H9 (cell line): ENCODE results near the gene LRR1. TPM values are rescaled to one million over a fixed set of nuclear protein-coding genes. Genes with fewer than 3 reads are reported as not detected.
"Not testable (repeated sequence)": the region's sequence is repeated elsewhere in the genome, so short reads cannot be mapped to it uniquely, and the experiment has no call there.

Source experiments
- DNase-seq: peaks from one replicate; pipeline ENCODE4 v3.0.0-alpha.2; 2017
- H2AFZ ChIP-seq: one replicate; pipeline ENCODE4 v1.6.1; 2013; ENCODE audit warnings: mild to moderate bottlenecking, low read length, control low read depth, moderate library complexity
- H2AK5ac ChIP-seq: 2 replicates; pipeline ENCODE4 v1.6.1; 2013; ENCODE audit warnings: low read length, control low read depth, mixed read lengths; ENCODE audit not compliant: insufficient read length
- H2BK120ac ChIP-seq: one replicate; pipeline ENCODE4 v1.6.1; 2013; ENCODE audit warnings: low read depth, mild to moderate bottlenecking, low read length, control low read depth, inconsistent platforms; ENCODE audit not compliant: poor library complexity, severe bottlenecking
- H2BK12ac ChIP-seq: 2 replicates; pipeline ENCODE4 v1.6.1; 2013; ENCODE audit warnings: low read length, control low read depth, mixed read lengths, low read depth; ENCODE audit not compliant: insufficient read length
- H2BK15ac ChIP-seq: 2 replicates; pipeline ENCODE4 v1.6.1; 2013; ENCODE audit warnings: low read depth, low read length, control low read depth
- H2BK20ac ChIP-seq: one replicate; pipeline ENCODE4 v1.6.1; 2013; ENCODE audit warnings: low read depth, mild to moderate bottlenecking, low read length, control low read depth, inconsistent platforms; ENCODE audit not compliant: poor library complexity, severe bottlenecking
- H2BK5ac ChIP-seq: 2 replicates; pipeline ENCODE4 v1.6.1; 2013; ENCODE audit warnings: low read length, control low read depth, mixed read lengths; ENCODE audit not compliant: insufficient read length
- H3K14ac ChIP-seq: 2 replicates; pipeline ENCODE4 v1.6.1; 2013; ENCODE audit warnings: low read length, control low read depth; ENCODE audit not compliant: insufficient read depth
- H3K18ac ChIP-seq: 2 replicates; pipeline ENCODE4 v1.6.1; 2013; ENCODE audit warnings: low read depth, mild to moderate bottlenecking, mixed read lengths, low read length, control low read depth; ENCODE audit not compliant: insufficient read length
- H3K23ac ChIP-seq: 2 replicates; pipeline ENCODE4 v1.6.1; 2013; ENCODE audit warnings: low read length, control low read depth, mixed read lengths, low read depth; ENCODE audit not compliant: insufficient read length
- H3K23me2 ChIP-seq: 2 replicates; pipeline ENCODE4 v1.6.1; 2013; ENCODE audit warnings: low read depth, mild to moderate bottlenecking, mixed read lengths, low read length, control low read depth; ENCODE audit not compliant: insufficient read length, poor library complexity, severe bottlenecking
- H3K27ac ChIP-seq: 2 replicates; pipeline ENCODE4 v1.5.1; 2013; ENCODE audit warnings: low read length, control low read depth, mixed read lengths, low read depth; ENCODE audit not compliant: insufficient read length
- H3K27me3 ChIP-seq: 2 replicates; pipeline ENCODE4 v1.6.1; 2013; ENCODE audit warnings: low read length, control low read depth, inconsistent platforms; ENCODE audit not compliant: insufficient read depth
- H3K4ac ChIP-seq: 2 replicates; pipeline ENCODE4 v1.6.1; 2013; ENCODE audit warnings: low read depth, mild to moderate bottlenecking, control low read depth, inconsistent platforms, low read length, moderate library complexity
- H3K4me1 ChIP-seq: 2 replicates; pipeline ENCODE4 v1.6.1; 2013; ENCODE audit warnings: low read length, control low read depth, inconsistent platforms; ENCODE audit not compliant: insufficient read depth
- H3K4me2 ChIP-seq: 2 replicates; pipeline ENCODE4 v1.6.1; 2013; ENCODE audit warnings: low read length, control low read depth, mixed read lengths; ENCODE audit not compliant: insufficient read length, insufficient read depth
- H3K56ac ChIP-seq: 2 replicates; pipeline ENCODE4 v1.6.1; 2013; ENCODE audit warnings: low read depth, mild to moderate bottlenecking, mixed read lengths, low read length, control low read depth; ENCODE audit not compliant: insufficient read length
- H3K79me1 ChIP-seq: 2 replicates; pipeline ENCODE4 v1.6.1; 2013; ENCODE audit warnings: low read depth, mild to moderate bottlenecking, moderate library complexity, low read length, control low read depth, inconsistent platforms; ENCODE audit not compliant: insufficient read depth, poor library complexity, severe bottlenecking
- H3K79me2 ChIP-seq: 2 replicates; pipeline ENCODE4 v1.6.1; 2013; ENCODE audit warnings: low read length, control low read depth, inconsistent platforms; ENCODE audit not compliant: insufficient read depth
- H3K9ac ChIP-seq: 2 replicates; pipeline ENCODE4 v1.6.1; 2013; ENCODE audit warnings: low read length, control low read depth, mixed read lengths; ENCODE audit not compliant: insufficient read length; ENCODE audit errors: extremely low read depth
- H3K9me3 ChIP-seq: one replicate; pipeline ENCODE4 v1.6.1; 2013; ENCODE audit warnings: low read depth, low read length, inconsistent platforms; ENCODE audit not compliant: control insufficient read depth
- H3T11ph ChIP-seq: one replicate; pipeline ENCODE4 v1.6.1; 2013; ENCODE audit warnings: mild to moderate bottlenecking, low read length, control low read depth, inconsistent platforms
- H4K20me1 ChIP-seq: one replicate; pipeline ENCODE4 v1.6.1; 2013; ENCODE audit not compliant: control insufficient read depth, insufficient read length, insufficient read depth
- H4K5ac ChIP-seq: 2 replicates; pipeline ENCODE4 v1.6.1; 2013; ENCODE audit warnings: low read depth, mild to moderate bottlenecking, mixed read lengths, low read length, control low read depth; ENCODE audit not compliant: insufficient read length
- H4K8ac ChIP-seq: replicated peaks from 2 replicates; pipeline ENCODE4 v1.6.1; 2013; ENCODE audit warnings: low read length, control low read depth, mixed read lengths, low read depth; ENCODE audit not compliant: insufficient read length
- H4K91ac ChIP-seq: 2 replicates; pipeline ENCODE4 v1.6.1; 2013; ENCODE audit warnings: low read depth, mild to moderate bottlenecking, moderate library complexity, mixed read lengths, low read length, control low read depth; ENCODE audit not compliant: insufficient read length
- H3K27ac Mint-ChIP-seq, 3 experiments: 2 replicates in 2 of 3; 3 replicates in 1 of 3; pipeline ENCODE4 v1.8.0; 2020 to 2021; ENCODE audit warnings: mixed read lengths in 3 of 3, mild to moderate bottlenecking in 1 of 3, moderate library complexity in 1 of 3
- H3K27me3 Mint-ChIP-seq: 2 replicates; pipeline ENCODE4 v1.8.0; 2021; ENCODE audit warnings: low read depth, mild to moderate bottlenecking, moderate library complexity, mixed read lengths
- H3K36me3 Mint-ChIP-seq, 3 experiments: 2 replicates in 2 of 3; 3 replicates in 1 of 3; pipeline ENCODE4 v1.8.0; 2020 to 2021; ENCODE audit warnings: low read depth in 3 of 3, mixed read lengths in 3 of 3; ENCODE audit not compliant: insufficient read depth in 1 of 3
- H3K4me1 Mint-ChIP-seq, 2 experiments: 2 replicates each; pipeline ENCODE4 v1.8.0; 2020; ENCODE audit warnings: mixed read lengths in 2 of 2
- H3K4me3 Mint-ChIP-seq, 2 experiments: 2 replicates in 1 of 2; 3 replicates in 1 of 2; pipeline ENCODE4 v1.8.0; 2020 to 2021; ENCODE audit warnings: mild to moderate bottlenecking in 2 of 2, mixed read lengths in 2 of 2, moderate library complexity in 1 of 2
- H3K9me3 Mint-ChIP-seq, 2 experiments: 2 replicates in 1 of 2; 3 replicates in 1 of 2; pipeline ENCODE4 v1.8.0; 2020; ENCODE audit warnings: mild to moderate bottlenecking in 2 of 2, mixed read lengths in 2 of 2, moderate library complexity in 1 of 2
- WGBS: extraction: QIAGEN DNeasy Blood & Tissue Kit; methylation state at CpG from one replicate; pipeline ENCODE4 v1.1.7; 2013; ENCODE audit warnings: missing lambda C conversion rate, low lambda C conversion rate, mixed read lengths; ENCODE audit not compliant: insufficient read length; ENCODE audit errors: extremely low coverage; 5-methylcytosine and 5-hydroxymethylcytosine counted together
- total RNA-seq: library from RNA; stranded (reverse); gene quantifications from 2 replicates; pipeline ENCODE4 v1.2.1, GENCODE V29; 2021
- TF ChIP-seq, protein P1 (sequence below): fragments of 200-600 bp; sonication (generic); conservative IDR thresholded peaks from 3 replicates; pipeline ENCODE4 v1.8.0; 2021; ENCODE audit warnings: antibody characterized with exemption, mild to moderate bottlenecking

LRR1 gene
- total RNA-seq, 1 experiment from 2014 or later, result 38.6 TPM

GRCh38 chr14:49654511-49654910 is 55.8 kb downstream of the LRR1 start:
- Histone ChIP-seq H2BK15ac (no peak overlapping the region), H3K4ac (no peak overlapping the region), H3K79me1 (no peaks in the 10 kb centered on the region), H3K18ac (no peak overlapping the region), H2AFZ (no peak overlapping the region), H2BK5ac (no peak overlapping the region), H2BK20ac (no peak overlapping the region), H4K20me1 (no peaks in the 10 kb centered on the region), H3K9me3 (no peaks in the 10 kb centered on the region), H4K5ac (no peak overlapping the region), H3K14ac (no peak overlapping the region), H3K23me2 (no peaks in the 10 kb centered on the region), H3K27me3 (no peaks in the 10 kb centered on the region), H3K9ac (no peak overlapping the region), H2BK120ac (no peak overlapping the region), H4K8ac (no peak overlapping the region), H3K27ac (no peak overlapping the region), H3K56ac (no peak overlapping the region), H3K79me2 (no peaks in the 10 kb centered on the region), H2BK12ac (no peak overlapping the region), H3K4me2 (no peak overlapping the region), H2AK5ac (no peak overlapping the region), H3K23ac (no peak overlapping the region), H3T11ph (no peak overlapping the region), H3K4me1 (no peaks in the 10 kb centered on the region), H4K91ac (no peak overlapping the region)
- DNase-seq, result no peak
- H3K36me3 Mint-ChIP-seq, result peaks cover 6 to 28% (median 20%) of the 10 kb centered on the region in 3 experiments; a peak in 6 of 7 replicates
- H3K9me3 Mint-ChIP-seq, result no peaks in the 10 kb centered on the region
- H3K4me1 Mint-ChIP-seq, result no peaks in the 10 kb centered on the region
- no peak overlapping the region for H3K4me3 Mint-ChIP-seq
- TF ChIP-seq, protein P1, sequence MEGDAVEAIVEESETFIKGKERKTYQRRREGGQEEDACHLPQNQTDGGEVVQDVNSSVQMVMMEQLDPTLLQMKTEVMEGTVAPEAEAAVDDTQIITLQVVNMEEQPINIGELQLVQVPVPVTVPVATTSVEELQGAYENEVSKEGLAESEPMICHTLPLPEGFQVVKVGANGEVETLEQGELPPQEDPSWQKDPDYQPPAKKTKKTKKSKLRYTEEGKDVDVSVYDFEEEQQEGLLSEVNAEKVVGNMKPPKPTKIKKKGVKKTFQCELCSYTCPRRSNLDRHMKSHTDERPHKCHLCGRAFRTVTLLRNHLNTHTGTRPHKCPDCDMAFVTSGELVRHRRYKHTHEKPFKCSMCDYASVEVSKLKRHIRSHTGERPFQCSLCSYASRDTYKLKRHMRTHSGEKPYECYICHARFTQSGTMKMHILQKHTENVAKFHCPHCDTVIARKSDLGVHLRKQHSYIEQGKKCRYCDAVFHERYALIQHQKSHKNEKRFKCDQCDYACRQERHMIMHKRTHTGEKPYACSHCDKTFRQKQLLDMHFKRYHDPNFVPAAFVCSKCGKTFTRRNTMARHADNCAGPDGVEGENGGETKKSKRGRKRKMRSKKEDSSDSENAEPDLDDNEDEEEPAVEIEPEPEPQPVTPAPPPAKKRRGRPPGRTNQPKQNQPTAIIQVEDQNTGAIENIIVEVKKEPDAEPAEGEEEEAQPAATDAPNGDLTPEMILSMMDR, result no peak
- H3K27me3 Mint-ChIP-seq, result no peaks in the 10 kb centered on the region
- WGBS, result no CpG with 5 or more reads among the region's 3 CpGs
- H3K27ac Mint-ChIP-seq, result no peak overlapping the region

- H2AK5ac ChIP-seq, H2BK5ac ChIP-seq, H3K9ac ChIP-seq, H2AFZ ChIP-seq, H3K4me1 Mint-ChIP-seq, H4K5ac ChIP-seq, H3T11ph ChIP-seq, H3K27me3 ChIP-seq, H3K9me3 ChIP-seq, H2BK120ac ChIP-seq, H3K27ac Mint-ChIP-seq, H3K4me3 Mint-ChIP-seq, H3K9me3 Mint-ChIP-seq, H3K56ac ChIP-seq, H3K4ac ChIP-seq, H4K91ac ChIP-seq, H3K79me1 ChIP-seq, H4K8ac ChIP-seq, H3K18ac ChIP-seq, H3K23ac ChIP-seq, H3K4me2 ChIP-seq, H4K20me1 ChIP-seq, DNase-seq, H2BK20ac ChIP-seq, H3K79me2 ChIP-seq, H3K23me2 ChIP-seq, H3K27me3 Mint-ChIP-seq, H3K27ac ChIP-seq, H2BK15ac ChIP-seq, H3K4me1 ChIP-seq, H2BK12ac ChIP-seq, H3K14ac ChIP-seq: not testable (repeated sequence)
- H3K36me3 Mint-ChIP-seq, result peaks cover 4 to 22% (median 15%) of the 10 kb centered on the region in 3 experiments; a peak in 6 of 7 replicates
- WGBS, result no CpG with 5 or more reads among the region's 6 CpGs
These were observed 58.8 kb downstream of the LRR1 start for GRCh38 chr14:49657500-49657899.
